ENCODE measurements around the gene DOCK2. TPM values are rescaled to one million over a fixed set of nuclear protein-coding genes. Genes with fewer than 3 reads are reported as not detected.

DOCK2 gene
- total and polyA plus RNA-seq, 2 of the 8 experiments (the other 6 are each of a cell fraction or from before 2014, with no cell fraction given) = 3.9 to 5.7 TPM

- Histone ChIP-seq H3K36me3 (ENCODE audit: control insufficient read depth in 2 of 4, insufficient read depth in 4 of 4, low read length in 3 of 4) (no peaks in the 10 kb centered on the region), H3K4me2 (ENCODE audit: insufficient read depth in 1 of 2, low read depth in 2 of 2, low read length in 2 of 2) (no peak overlapping the region), H3K23ac (ENCODE audit: insufficient read length) (no peak overlapping the region), H2BK120ac (replicated peaks; ENCODE audit: low read depth, low read length) (no peak overlapping the region), H3K4me3 (ENCODE audit: extremely low read depth in 1 of 4, insufficient read depth in 2 of 4, low read depth in 3 of 4, low read length in 4 of 4) (no peak overlapping the region), H2BK12ac (ENCODE audit: low read depth, low read length) (no peak overlapping the region), H2AFZ (ENCODE audit: low read length) (no peak overlapping the region), H3K4me1 (replicated peaks in 1 of 4; ENCODE audit: control insufficient read depth in 3 of 4, insufficient read depth in 4 of 4, low read length in 3 of 4) (no peaks in the 10 kb centered on the region), H3K9ac (replicated peaks in 1 of 4; ENCODE audit: extremely low read depth in 1 of 4, low read depth in 3 of 4, low read length in 3 of 4) (no peak overlapping the region), H4K91ac (replicated peaks; ENCODE audit: insufficient read length, low read length) (no peak overlapping the region), H3K23me2 (ENCODE audit: low read depth, low read length) (no peaks in the 10 kb centered on the region), H4K20me1 (replicated peaks in 1 of 2; ENCODE audit: control insufficient read depth in 1 of 2, insufficient read depth in 2 of 2, low read length in 2 of 2) (no peaks in the 10 kb centered on the region), H3K14ac (ENCODE audit: insufficient read length) (no peak overlapping the region), H3K79me2 (ENCODE audit: control insufficient read depth in 1 of 2, insufficient read depth in 2 of 2, low read length in 2 of 2) (no peaks in the 10 kb centered on the region), H3K4ac (replicated peaks; ENCODE audit: insufficient read length, low read depth, low read length) (no peak overlapping the region), H3K56ac (replicated peaks; ENCODE audit: insufficient read length, low read depth, low read length) (no peak overlapping the region), H3K18ac (ENCODE audit: extremely low read depth, low read length) (no peak overlapping the region), H2AK5ac (ENCODE audit: low read depth, low read length) (no peak overlapping the region), H2BK20ac (ENCODE audit: low read length) (no peak overlapping the region), H3K9me3 (ENCODE audit: insufficient read depth in 2 of 2, low read depth in 1 of 2, low read length in 1 of 2) (no peaks in the 10 kb centered on the region), H3K27ac (ENCODE audit: low read depth, low read length) (no peak overlapping the region), H3K79me1 (ENCODE audit: low read depth, low read length) (no peaks in the 10 kb centered on the region), H4K5ac (ENCODE audit: insufficient read length, low read depth, low read length) (no peak overlapping the region), H2BK5ac (ENCODE audit: low read depth, low read length) (no peak overlapping the region), H4K8ac (ENCODE audit: extremely low read depth, insufficient read depth, low read length) (no peak overlapping the region), H2BK15ac (ENCODE audit: low read length) (no peak overlapping the region), H3K27me3 (replicated peaks in 1 of 4; ENCODE audit: control insufficient read depth in 3 of 4, extremely low read depth in 1 of 4, insufficient read depth in 3 of 4, low read length in 3 of 4) (no peaks in the 10 kb centered on the region)
- DNase-seq (ENCODE audit: low read depth in 1 of 2, low spot score in 2 of 2) = no peak
- ChIA-PET POLR2A (ENCODE audit: partially characterized antibody) (no interaction called here), CTCF (ENCODE audit: partially characterized antibody) (interaction anchor here (0.7 kb wide), 1 partner anchor 191 kb away, joined by 3 read pairs; no protein-coding TSS in a partner anchor)
- WGBS, 2 experiments (ENCODE audit: extremely low coverage in 1 of 2, insufficient coverage in 1 of 2, insufficient read length in 1 of 2, insufficient replicate concordance in 2 of 2, low coverage in 1 of 2, low lambda C conversion rate in 2 of 2, missing lambda C conversion rate in 1 of 2) = 100% methylated on average over 2 of the region's 2 CpGs; no CpG with 5 or more reads in 1 of the 2 experiments
- TF ChIP-seq NRF1 (IDR thresholded peaks at IDR 0.05; ENCODE audit: low read depth, low read length) (no peak), ZNF274 (IDR thresholded peaks at IDR 0.05; ENCODE audit: borderline replicate concordance, extremely low read depth, low read length) (no peak), SP2 (IDR thresholded peaks at IDR 0.05; ENCODE audit: low read length) (no peak), RXRA (IDR thresholded peaks at IDR 0.05; ENCODE audit: insufficient read depth, low read depth, low read length) (no peak), EGR1 (IDR thresholded peaks at IDR 0.05; ENCODE audit: borderline replicate concordance, low read depth, low read length) (no peak), RNF2 (IDR thresholded peaks at IDR 0.05; ENCODE audit: borderline replicate concordance, low read depth, low read length, missing control alignments, poor library complexity, severe bottlenecking) (no peak), TAF1 (IDR thresholded peaks at IDR 0.05; ENCODE audit: low read depth, low read length) (no peak), GTF2F1 (IDR thresholded peaks at IDR 0.05; ENCODE audit: borderline replicate concordance, low read depth, low read length) (no peak)
- FAIRE-seq = no peak
Measured at GRCh38 chr5:170011751-170012150, 374.7 kb downstream of the DOCK2 start.
